GM12878 (cell line): ENCODE results near the gene AMHR2. TPM values are rescaled to one million over a fixed set of nuclear protein-coding genes. Genes with fewer than 3 reads are reported as not detected.

ENCODE experiments used
- ATAC-seq: fragments of 200-7000 bp; cut with Tn5 transposase; 3 replicates; pipeline ENCODE4 v1.9.1; 2020; ENCODE audit warnings: mild to moderate bottlenecking, moderate library complexity
- BruUV-seq: library from RNA; stranded (reverse); fragments of 400-500 nt; replicated peaks from 2 replicates; lab custom pipeline; 2021; lab: Mats Ljungman, UMichigan
- CTCF ChIA-PET: fragments of 300-600 bp; sonication (Branson Sonifier 250); formaldehyde crosslinking; extraction: SDS; loops from one replicate; lab custom pipeline; 2021; ENCODE audit warnings: inconsistent platforms; lab: Yijun Ruan, JAX
- POLR2A ChIA-PET: fragments of 350-600 bp; formaldehyde crosslinking; extraction: SDS; loops from one replicate; lab custom pipeline; 2021; ENCODE audit warnings: inconsistent platforms; lab: Charles Lee
- RAD21 ChIA-PET: fragments of 300-600 bp; sonication (Branson Sonifier 250); formaldehyde crosslinking; loops from one replicate; lab custom pipeline; 2023; ENCODE audit warnings: antibody characterized with exemption; ENCODE audit not compliant: unreplicated experiment; lab: Charles Lee
- SMC1A ChIA-PET: fragments of 300-600 bp; sonication (Branson Sonifier 250); formaldehyde crosslinking; loops from one replicate; lab custom pipeline; 2023; ENCODE audit not compliant: unreplicated experiment, uncharacterized antibody; lab: Charles Lee
- DNase-seq: peaks from one replicate; pipeline ENCODE4 v3.0.0-alpha.2; 2011; ENCODE audit warnings: low read depth, low spot score
- FAIRE-seq: peaks from 3 replicates; lab custom pipeline; 2011; peaks lifted over from hg19 to GRCh38; lab: Jason Lieb, UNC
- H2AFZ ChIP-seq: 2 replicates; pipeline ENCODE4 v1.6.0; 2011; ENCODE audit warnings: low read depth, low read length, control low read depth; ENCODE audit not compliant: control insufficient read depth
- H3K27ac ChIP-seq: 2 replicates; pipeline ENCODE4 v1.5.1; 2011; ENCODE audit warnings: control low read depth; ENCODE audit not compliant: control insufficient read depth, insufficient read depth
- H3K27me3 ChIP-seq, 2 experiments: replicated peaks in 1 of 2; 2 replicates each; pipeline versions ENCODE4 v1.6.0 to v1.6.1; 2011; ENCODE audit warnings: low read length in 1 of 2; ENCODE audit not compliant: control insufficient read depth in 2 of 2, insufficient read depth in 2 of 2
- H3K36me3 ChIP-seq, 2 experiments: 2 replicates each; pipeline ENCODE4 v1.5.1; 2011; ENCODE audit warnings: low read length in 1 of 2; ENCODE audit not compliant: control insufficient read depth in 2 of 2, insufficient read depth in 2 of 2
- H3K4me1 ChIP-seq: 2 replicates; pipeline ENCODE4 v1.6.1; 2011; ENCODE audit warnings: mild to moderate bottlenecking, low read length, moderate library complexity, mixed read lengths; ENCODE audit not compliant: control insufficient read depth, insufficient read depth
- H3K4me2 ChIP-seq: 2 replicates; pipeline ENCODE4 v1.6.0; 2011; ENCODE audit warnings: control low read depth; ENCODE audit not compliant: control insufficient read depth, insufficient read depth
- H3K4me3 ChIP-seq: fragments of 200-600 bp; sonication (generic); 2 replicates; pipeline ENCODE4 v1.5.1; 2016
- H3K79me2 ChIP-seq: 2 replicates; pipeline ENCODE4 v1.6.0; 2011; ENCODE audit warnings: low read length; ENCODE audit not compliant: control insufficient read depth, insufficient read depth
- H3K9ac ChIP-seq: 2 replicates; pipeline ENCODE4 v1.8.0; 2011; ENCODE audit warnings: low read length, control low read depth, mixed read lengths; ENCODE audit not compliant: control insufficient read depth, insufficient read depth
- H3K9me3 ChIP-seq: replicated peaks from 3 replicates; pipeline ENCODE4 v1.5.1; 2011; ENCODE audit warnings: mild to moderate bottlenecking, low read length; ENCODE audit not compliant: control insufficient read depth, insufficient read depth
- H4K20me1 ChIP-seq: 2 replicates; pipeline ENCODE4 v1.6.0; 2011; ENCODE audit not compliant: control insufficient read depth, insufficient read depth
- CHD1 ChIP-seq: IDR thresholded peaks from 2 replicates; pipeline ENCODE4 v1.6.1; 2012; ENCODE audit warnings: low read depth, low read length, improper control_type of control experiment
- JUNB ChIP-seq: IDR thresholded peaks from 2 replicates; pipeline ENCODE4 v1.6.1; 2016; ENCODE audit warnings: antibody characterized with exemption, mild to moderate bottlenecking
- KDM1A ChIP-seq: fragments of 200-600 bp; sonication (generic); IDR thresholded peaks from 2 replicates; pipeline ENCODE4 v1.6.1; 2016; ENCODE audit warnings: borderline replicate concordance
- NFIC ChIP-seq: IDR thresholded peaks from 2 replicates; pipeline ENCODE4 v1.6.1; 2012; ENCODE audit warnings: low read depth, mild to moderate bottlenecking, inconsistent platforms, low read length, moderate library complexity
- NFYA ChIP-seq: IDR thresholded peaks from 2 replicates; pipeline ENCODE4 v1.6.1; 2011; ENCODE audit warnings: low read depth, mild to moderate bottlenecking, low read length, improper control_type of control experiment, borderline replicate concordance
- NR2C2 ChIP-seq: IDR thresholded peaks from 2 replicates; pipeline ENCODE4 v1.6.1; 2011; ENCODE audit warnings: borderline replicate concordance, low read depth; ENCODE audit not compliant: control insufficient read depth, insufficient read length
- PAX8 ChIP-seq: fragments of 450-650 bp; IDR thresholded peaks from 2 replicates; pipeline ENCODE4 v1.6.1; 2017; ENCODE audit warnings: mild to moderate bottlenecking, moderate library complexity
- RAD51 ChIP-seq: fragments of 450-650 bp; IDR thresholded peaks from 2 replicates; pipeline ENCODE4 v1.6.1; 2016; ENCODE audit warnings: moderate library complexity, mild to moderate bottlenecking, inconsistent platforms
- SREBF2 ChIP-seq: IDR thresholded peaks from 2 replicates; pipeline ENCODE4 v1.6.1; 2012; ENCODE audit warnings: mild to moderate bottlenecking, low read length
- TARDBP ChIP-seq: IDR thresholded peaks from 2 replicates; pipeline ENCODE4 v1.6.1; 2016; ENCODE audit warnings: borderline replicate concordance
- TCF12 ChIP-seq: IDR thresholded peaks from 2 replicates; pipeline ENCODE4 v1.6.1; 2011; ENCODE audit warnings: low read depth, mild to moderate bottlenecking, low read length
- ZSCAN29 ChIP-seq: fragments of 450-650 bp; IDR thresholded peaks from 2 replicates; pipeline ENCODE4 v1.6.1; 2017; ENCODE audit warnings: mild to moderate bottlenecking, moderate library complexity
- WGBS: methylation state at CpG from one replicate; pipeline ENCODE4 v1.1.6; 2016; ENCODE audit warnings: low lambda C conversion rate; ENCODE audit not compliant: insufficient replicate concordance, insufficient coverage; ENCODE audit errors: missing lambda C conversion rate; 5-methylcytosine and 5-hydroxymethylcytosine counted together
- in situ Hi-C: fragments of 300-500 bp; cut with MboI; formaldehyde crosslinking; loops from 9 replicates; pipeline ENCODE4 v1.14.3; 2018; ENCODE audit warnings: mixed read lengths
- intact Hi-C: fragments of 100-400 bp; cut with micrococcal nuclease; formaldehyde crosslinking; loops from one replicate; pipeline ENCODE4 v1.14.2; 2022; ENCODE audit not compliant: unreplicated experiment
- polyA plus RNA-seq, 11 experiments: library from polyadenylated mRNA; depleted of rRNA in 4 of 11; unstranded in 6 of 11; stranded (reverse) in 5 of 11; fragments of >200 nt; fragmentation: Nextera tagmentation in 4 of 11; fragmentation: Illumina TruSeq in 1 of 11; extraction: Ambion mirVana in 4 of 11; extraction: Trizol in 1 of 11; gene quantifications; 1 replicate in 1 of 11; 2 replicates in 10 of 11; pipeline versions ENCODE4 v1.2.1 to v1.2.3, GENCODE V29; 2011 to 2016; ENCODE audit warnings: inconsistent platforms in 2 of 11, missing spikeins in 2 of 11, low read depth in 1 of 11
- total RNA-seq, 4 experiments: library from RNA; depleted of rRNA in 3 of 4; stranded (reverse); fragments of >200 nt in 3 of 4; fragmentation: Illumina TruSeq in 1 of 4; extraction: Trizol in 1 of 4; gene quantifications; 2 replicates each; pipeline versions ENCODE4 v1.2.1 to v1.2.3, GENCODE V29; 2013 to 2021
- TF ChIP-seq, protein P1 (sequence below): fragments of 150-350 bp; IDR thresholded peaks from 2 replicates; pipeline ENCODE4 v1.6.1; 2016; ENCODE audit warnings: low read depth, low read length
- TF ChIP-seq, protein P2 (sequence below): fragments of 150-350 bp; IDR thresholded peaks from 2 replicates; pipeline ENCODE4 v1.6.1; 2014; ENCODE audit warnings: mild to moderate bottlenecking, low read depth, low read length
- TF ChIP-seq, protein P3 (sequence below): fragments of 450-650 bp; formaldehyde crosslinking; IDR thresholded peaks from 2 replicates; pipeline ENCODE4 v1.4.0; 2022; ENCODE audit warnings: mild to moderate bottlenecking, moderate library complexity

Gene AMHR2
- total and polyA plus RNA-seq, 10 of the 15 experiments (the other 5 are each of a cell fraction or from before 2014, with no cell fraction given), result 0.06 TPM; not detected in 9

DNA sequence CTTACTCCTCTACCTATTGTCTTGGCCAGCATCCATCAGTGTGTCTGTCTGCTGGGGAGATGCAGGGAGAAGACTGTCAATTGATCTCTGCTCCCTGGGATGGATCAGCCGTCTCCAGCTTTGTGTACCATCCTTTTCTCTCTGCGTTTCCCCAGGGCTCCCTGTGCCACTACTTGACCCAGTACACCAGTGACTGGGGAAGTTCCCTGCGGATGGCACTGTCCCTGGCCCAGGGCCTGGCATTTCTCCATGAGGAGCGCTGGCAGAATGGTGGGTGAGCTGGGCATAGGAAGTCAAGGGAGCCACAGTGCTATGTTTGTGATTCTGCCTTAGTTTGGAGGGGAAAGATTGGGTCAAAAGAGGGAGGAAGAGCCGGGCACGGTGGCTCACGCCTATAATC lies 5.1 kb downstream of the AMHR2 start (continued):
- TF ChIP-seq, protein P1, sequence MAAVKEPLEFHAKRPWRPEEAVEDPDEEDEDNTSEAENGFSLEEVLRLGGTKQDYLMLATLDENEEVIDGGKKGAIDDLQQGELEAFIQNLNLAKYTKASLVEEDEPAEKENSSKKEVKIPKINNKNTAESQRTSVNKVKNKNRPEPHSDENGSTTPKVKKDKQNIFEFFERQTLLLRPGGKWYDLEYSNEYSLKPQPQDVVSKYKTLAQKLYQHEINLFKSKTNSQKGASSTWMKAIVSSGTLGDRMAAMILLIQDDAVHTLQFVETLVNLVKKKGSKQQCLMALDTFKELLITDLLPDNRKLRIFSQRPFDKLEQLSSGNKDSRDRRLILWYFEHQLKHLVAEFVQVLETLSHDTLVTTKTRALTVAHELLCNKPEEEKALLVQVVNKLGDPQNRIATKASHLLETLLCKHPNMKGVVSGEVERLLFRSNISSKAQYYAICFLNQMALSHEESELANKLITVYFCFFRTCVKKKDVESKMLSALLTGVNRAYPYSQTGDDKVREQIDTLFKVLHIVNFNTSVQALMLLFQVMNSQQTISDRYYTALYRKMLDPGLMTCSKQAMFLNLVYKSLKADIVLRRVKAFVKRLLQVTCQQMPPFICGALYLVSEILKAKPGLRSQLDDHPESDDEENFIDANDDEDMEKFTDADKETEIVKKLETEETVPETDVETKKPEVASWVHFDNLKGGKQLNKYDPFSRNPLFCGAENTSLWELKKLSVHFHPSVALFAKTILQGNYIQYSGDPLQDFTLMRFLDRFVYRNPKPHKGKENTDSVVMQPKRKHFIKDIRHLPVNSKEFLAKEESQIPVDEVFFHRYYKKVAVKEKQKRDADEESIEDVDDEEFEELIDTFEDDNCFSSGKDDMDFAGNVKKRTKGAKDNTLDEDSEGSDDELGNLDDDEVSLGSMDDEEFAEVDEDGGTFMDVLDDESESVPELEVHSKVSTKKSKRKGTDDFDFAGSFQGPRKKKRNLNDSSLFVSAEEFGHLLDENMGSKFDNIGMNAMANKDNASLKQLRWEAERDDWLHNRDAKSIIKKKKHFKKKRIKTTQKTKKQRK, result no peak
- TF ChIP-seq JUNB (no peak), TARDBP (no peak), NR2C2 (no peak), NFIC (no peak), TCF12 (no peak), SREBF2 (no peak)
- TF ChIP-seq, all 136 proteins: peak for 0

DNA sequence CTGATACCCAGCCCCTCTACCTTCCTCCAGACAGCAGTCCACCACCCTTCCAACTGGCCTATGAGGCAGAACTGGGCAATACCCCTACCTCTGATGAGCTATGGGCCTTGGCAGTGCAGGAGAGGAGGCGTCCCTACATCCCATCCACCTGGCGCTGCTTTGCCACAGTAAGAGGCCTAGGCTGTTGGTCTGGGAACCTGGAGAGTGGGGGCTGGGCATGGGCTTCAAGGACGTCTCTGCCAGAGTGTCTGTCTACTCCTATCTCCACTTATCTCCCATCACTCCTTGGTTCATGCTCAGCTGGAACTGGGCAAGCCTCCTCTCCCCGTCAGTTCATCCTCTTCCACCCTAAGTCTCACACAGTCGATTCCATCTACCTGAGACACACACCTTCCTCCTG lies 6.5 kb downstream of the AMHR2 start:
- ChIA-PET SMC1A (interaction anchor here (1.7 kb wide), 1 partner anchor 78 kb away, joined by 4 read pairs; no protein-coding TSS in a partner anchor), POLR2A (interaction anchor here (0.5 to 0.6 kb wide), 2 partner anchors 19 to 71 kb away, joined by 3 read pairs; no protein-coding TSS in a partner anchor), RAD21 (no interaction called here), CTCF (interaction anchor here (1.2 to 2.8 kb wide), 2 partner anchors 9 to 85 kb away, joined by 4 to 9 read pairs; no protein-coding TSS in a partner anchor)
- Histone ChIP-seq H3K9me3 (no peaks in the 10 kb centered on the region), H3K79me2 (no peaks in the 10 kb centered on the region), H3K4me3 (no peak overlapping the region), H3K9ac (no peak overlapping the region), H2AFZ (no peak overlapping the region), H3K4me1 (no peaks in the 10 kb centered on the region), H3K36me3 (no peaks in the 10 kb centered on the region), H3K4me2 (no peak overlapping the region), H3K27me3 (no peaks in the 10 kb centered on the region), H4K20me1 (no peaks in the 10 kb centered on the region), H3K27ac (no peak overlapping the region)
- in situ Hi-C loops, result no loop called here
- no TSS peak for BruUV-seq
- ATAC-seq (no peak), DNase-seq (no peak), FAIRE-seq (no peak)
- intact Hi-C loops, result no loop called here
- 55% methylated on average over 5 of the region's 5 CpGs for WGBS
- TF ChIP-seq CHD1 (no peak), KDM1A (no peak), NR2C2 (no peak), RAD51 (no peak), ZSCAN29 (no peak), PAX8 (no peak), NFYA (no peak)
- TF ChIP-seq, protein P2, sequence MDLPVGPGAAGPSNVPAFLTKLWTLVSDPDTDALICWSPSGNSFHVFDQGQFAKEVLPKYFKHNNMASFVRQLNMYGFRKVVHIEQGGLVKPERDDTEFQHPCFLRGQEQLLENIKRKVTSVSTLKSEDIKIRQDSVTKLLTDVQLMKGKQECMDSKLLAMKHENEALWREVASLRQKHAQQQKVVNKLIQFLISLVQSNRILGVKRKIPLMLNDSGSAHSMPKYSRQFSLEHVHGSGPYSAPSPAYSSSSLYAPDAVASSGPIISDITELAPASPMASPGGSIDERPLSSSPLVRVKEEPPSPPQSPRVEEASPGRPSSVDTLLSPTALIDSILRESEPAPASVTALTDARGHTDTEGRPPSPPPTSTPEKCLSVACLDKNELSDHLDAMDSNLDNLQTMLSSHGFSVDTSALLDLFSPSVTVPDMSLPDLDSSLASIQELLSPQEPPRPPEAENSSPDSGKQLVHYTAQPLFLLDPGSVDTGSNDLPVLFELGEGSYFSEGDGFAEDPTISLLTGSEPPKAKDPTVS, result no peak
- TF ChIP-seq, protein P3, sequence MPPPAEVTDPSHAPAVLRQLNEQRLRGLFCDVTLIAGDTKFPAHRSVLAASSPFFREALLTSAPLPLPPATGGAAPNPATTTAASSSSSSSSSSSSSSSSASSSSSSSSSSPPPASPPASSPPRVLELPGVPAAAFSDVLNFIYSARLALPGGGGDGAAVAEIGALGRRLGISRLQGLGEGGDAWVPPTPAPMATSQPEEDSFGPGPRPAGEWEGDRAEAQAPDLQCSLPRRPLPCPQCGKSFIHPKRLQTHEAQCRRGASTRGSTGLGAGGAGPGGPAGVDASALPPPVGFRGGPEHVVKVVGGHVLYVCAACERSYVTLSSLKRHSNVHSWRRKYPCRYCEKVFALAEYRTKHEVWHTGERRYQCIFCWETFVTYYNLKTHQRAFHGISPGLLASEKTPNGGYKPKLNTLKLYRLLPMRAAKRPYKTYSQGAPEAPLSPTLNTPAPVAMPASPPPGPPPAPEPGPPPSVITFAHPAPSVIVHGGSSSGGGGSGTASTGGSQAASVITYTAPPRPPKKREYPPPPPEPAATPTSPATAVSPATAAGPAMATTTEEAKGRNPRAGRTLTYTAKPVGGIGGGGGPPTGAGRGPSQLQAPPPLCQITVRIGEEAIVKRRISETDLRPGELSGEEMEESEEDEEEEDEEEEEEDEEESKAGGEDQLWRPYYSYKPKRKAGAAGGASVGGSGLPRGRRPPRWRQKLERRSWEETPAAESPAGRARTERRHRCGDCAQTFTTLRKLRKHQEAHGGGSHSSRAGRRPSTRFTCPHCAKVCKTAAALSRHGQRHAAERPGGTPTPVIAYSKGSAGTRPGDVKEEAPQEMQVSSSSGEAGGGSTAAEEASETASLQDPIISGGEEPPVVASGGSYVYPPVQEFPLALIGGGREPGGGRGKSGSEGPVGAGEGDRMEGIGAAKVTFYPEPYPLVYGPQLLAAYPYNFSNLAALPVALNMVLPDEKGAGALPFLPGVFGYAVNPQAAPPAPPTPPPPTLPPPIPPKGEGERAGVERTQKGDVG, result no peak
